SK-N-SH (cell line): ENCODE results near the gene PHF1. TPM values are rescaled to one million over a fixed set of nuclear protein-coding genes. Genes with fewer than 3 reads are reported as not detected.

Source experiments
- CTCF ChIA-PET: fragments of 300-600, 350-600 bp; formaldehyde crosslinking; extraction: SDS; loops from one replicate; lab custom pipeline; 2021; lab: Yijun Ruan, JAX
- POLR2A ChIA-PET: fragments of 350-600 bp; sonication (Branson Sonifier 250); formaldehyde crosslinking; extraction: SDS; loops from one replicate; lab custom pipeline; 2020; ENCODE audit warnings: antibody characterized with exemption, inconsistent platforms; lab: Yijun Ruan, JAX
- DNase-seq: peaks from one replicate; pipeline ENCODE4 v3.0.0; 2012
- H2AFZ ChIP-seq: fragments of 200-600 bp; sonication (generic); 2 replicates; pipeline ENCODE4 v1.8.1; 2016; ENCODE audit warnings: antibody characterized with exemption, mild to moderate bottlenecking, low read depth
- H3F3A ChIP-seq: fragments of 200-600 bp; sonication (generic); replicated peaks from 2 replicates; pipeline ENCODE3; 2016; ENCODE audit warnings: antibody characterized with exemption, mild to moderate bottlenecking; ENCODE audit not compliant: insufficient read depth
- H3K27ac ChIP-seq, 2 experiments: fragments of 200-500 bp in 1 of 2; fragments of 200-600 bp in 1 of 2; sonication (Bioruptor generic) in 1 of 2; sonication (generic), shearing (Covaris generic) in 1 of 2; 2 replicates each; pipeline versions ENCODE4 v1.5.1 to v1.6.1; 2014 to 2016; ENCODE audit warnings: low read depth in 2 of 2, inconsistent platforms in 1 of 2, low read length in 1 of 2, mild to moderate bottlenecking in 1 of 2, mixed read lengths in 1 of 2
- H3K27me3 ChIP-seq: fragments of 200-600 bp; sonication (generic), shearing (Covaris generic); 2 replicates; pipeline ENCODE4 v1.6.1; 2016; ENCODE audit warnings: mixed run types; ENCODE audit not compliant: insufficient read depth
- H3K36me3 ChIP-seq, 2 experiments: fragments of 200-500 bp in 1 of 2; fragments of 200-600 bp in 1 of 2; sonication (Bioruptor generic) in 1 of 2; sonication (generic) in 1 of 2; replicated peaks in 1 of 2; 2 replicates each; pipeline versions ENCODE3 to v1.5.1; 2014 to 2016; ENCODE audit warnings: low read length in 1 of 2, mild to moderate bottlenecking in 1 of 2; ENCODE audit not compliant: insufficient read depth in 2 of 2, control insufficient read depth in 1 of 2
- H3K4me1 ChIP-seq, 2 experiments: fragments of 200-500 bp in 1 of 2; fragments of 200-600 bp in 1 of 2; sonication (Bioruptor generic) in 1 of 2; sonication (generic), shearing (Covaris generic) in 1 of 2; 2 replicates each; pipeline versions ENCODE4 v1.5.1 to v1.6.1; 2014 to 2016; ENCODE audit warnings: low read depth in 1 of 2, low read length in 1 of 2, mixed run types in 1 of 2; ENCODE audit not compliant: insufficient read depth in 2 of 2, control insufficient read depth in 1 of 2
- H3K4me2 ChIP-seq: fragments of 200-600 bp; sonication (generic), shearing (Covaris generic); 2 replicates; pipeline ENCODE4 v1.6.1; 2017; ENCODE audit warnings: mixed run types
- H3K4me3 ChIP-seq, 2 experiments: fragments of 200-500 bp in 1 of 2; fragments of 200-600 bp in 1 of 2; sonication (Bioruptor generic) in 1 of 2; sonication (generic), shearing (Covaris generic) in 1 of 2; 2 replicates each; pipeline versions ENCODE4 v1.5.1 to v1.8.1; 2014 to 2016; ENCODE audit warnings: low read depth in 2 of 2, inconsistent platforms in 1 of 2, low read length in 1 of 2, mild to moderate bottlenecking in 1 of 2, mixed read lengths in 1 of 2, moderate library complexity in 1 of 2
- H3K79me2 ChIP-seq: fragments of 200-600 bp; sonication (generic); 2 replicates; pipeline ENCODE4 v1.8.1; 2017; ENCODE audit warnings: mild to moderate bottlenecking; ENCODE audit not compliant: insufficient read depth
- H3K9ac ChIP-seq: fragments of 200-600 bp; sonication (generic); 2 replicates; pipeline ENCODE4 v1.6.1; 2017; ENCODE audit warnings: mixed run types
- H3K9me2 ChIP-seq: fragments of 200-600 bp; sonication (generic); 2 replicates; pipeline ENCODE4 v1.6.1; 2017; ENCODE audit warnings: mixed run types
- H3K9me3 ChIP-seq: fragments of 200-600 bp; sonication (generic); 2 replicates; pipeline ENCODE4 v1.6.1; 2017; ENCODE audit warnings: mixed run types, mild to moderate bottlenecking, moderate library complexity
- H4K20me1 ChIP-seq: fragments of 200-600 bp; sonication (generic); 2 replicates; pipeline ENCODE4 v1.6.1; 2017; ENCODE audit warnings: mild to moderate bottlenecking, mixed run types; ENCODE audit not compliant: insufficient read depth
- CHD2 ChIP-seq: fragments of 150-350 bp; IDR thresholded peaks from 2 replicates; pipeline ENCODE4 v1.6.1; 2018; ENCODE audit warnings: low read length; ENCODE audit not compliant: partially characterized antibody
- EP300 ChIP-seq, 2 experiments: IDR thresholded peaks; 2 replicates each; pipeline versions ENCODE4 v1.4.0 to v1.6.1; 2012; ENCODE audit warnings: borderline replicate concordance in 1 of 2, low read depth in 1 of 2, low read length in 1 of 2
- FOSL2 ChIP-seq: IDR thresholded peaks from 2 replicates; pipeline ENCODE4 v1.4.0; 2012; ENCODE audit warnings: low read depth, mild to moderate bottlenecking, moderate library complexity, borderline replicate concordance
- FOXM1 ChIP-seq: IDR thresholded peaks from 2 replicates; pipeline ENCODE4 v1.4.0; 2012; ENCODE audit warnings: low read depth, mild to moderate bottlenecking
- GABPA ChIP-seq: IDR thresholded peaks from 2 replicates; pipeline ENCODE4 v1.4.0; 2012; ENCODE audit warnings: low read depth, mild to moderate bottlenecking
- GATA2 ChIP-seq: sonication (generic); formaldehyde crosslinking; IDR thresholded peaks from 2 replicates; pipeline ENCODE4 v1.5.0; 2020; ENCODE audit warnings: mild to moderate bottlenecking, missing genetic modification reagents
- MXI1 ChIP-seq: IDR thresholded peaks from 2 replicates; pipeline ENCODE4 v1.6.1; 2012; ENCODE audit warnings: mild to moderate bottlenecking, low read depth, low read length, improper control_type of control experiment
- NFIC ChIP-seq: IDR thresholded peaks from 2 replicates; pipeline ENCODE4 v1.4.0; 2012; ENCODE audit warnings: borderline replicate concordance
- POLR2AphosphoS5 ChIP-seq: IDR thresholded peaks from 2 replicates; pipeline ENCODE4 v1.6.1; 2012; ENCODE audit warnings: low read depth, low read length
- RCOR1 ChIP-seq: fragments of 150-350 bp; IDR thresholded peaks from 2 replicates; pipeline ENCODE4 v1.6.1; 2017; ENCODE audit warnings: antibody characterized with exemption, low read length
- REST ChIP-seq: IDR thresholded peaks from 2 replicates; pipeline ENCODE4 v1.6.1; 2012; ENCODE audit warnings: mild to moderate bottlenecking, low read depth, low read length, moderate library complexity
- TEAD4 ChIP-seq: IDR thresholded peaks from 2 replicates; pipeline ENCODE4 v1.4.0; 2012; ENCODE audit warnings: mild to moderate bottlenecking, borderline replicate concordance; ENCODE audit not compliant: insufficient read depth
- YY1 ChIP-seq: IDR thresholded peaks from 2 replicates; pipeline ENCODE4 v1.4.0; 2012; ENCODE audit warnings: low read depth, mild to moderate bottlenecking
- WGBS: methylation state at CpG from one replicate; pipeline ENCODE4 v1.1.6; 2017; ENCODE audit warnings: low lambda C conversion rate; 5-methylcytosine and 5-hydroxymethylcytosine counted together
- polyA plus RNA-seq, 3 experiments: library from polyadenylated mRNA; depleted of rRNA; stranded (reverse); fragments of >200 nt; gene quantifications; 2 replicates each; pipeline ENCODE4 v1.2.3, GENCODE V29; 2012
- TF ChIP-seq, protein P1 (sequence below): IDR thresholded peaks from 2 replicates; pipeline ENCODE4; 2012

The PHF1 gene
- polyA plus RNA-seq, 1 of the 3 experiments (the other 2 are of a cell fraction): 48.7 TPM

- DNase-seq: no peak
- CTCF ChIA-PET: interaction anchor here (0.7 to 1.5 kb wide), 8 partner anchors 9 to 55 kb away, joined by 3 to 6 read pairs (median 3); partner anchors contain the start of gene KIFC1
- H3F3A ChIP-seq: no peaks in the 10 kb centered on the region
These were observed 36.6 kb upstream of the PHF1 start for GRCh38 chr6:33373960-33374910.

GRCh38 chr6:33375143-33375671 is 35.6 kb upstream of the PHF1 start:
- POLR2A ChIA-PET: interaction anchor here (0.6 to 0.9 kb wide), 2 partner anchors 52 to 404 kb away, joined by 3 read pairs; no protein-coding TSS in a partner anchor
- no peaks in the 10 kb centered on the region for H3K36me3 ChIP-seq
- no peaks in the 10 kb centered on the region for H3K9me3 ChIP-seq
- 40% methylated on average over 9 of the region's 9 CpGs for WGBS
- TF ChIP-seq MXI1 (no peak), NFIC (peak; percentile 30; the same call in 1 of the 2 replicates), GATA2 (CRISPR knock-in tag) (peak; percentile 43; the same call in 1 of the 2 replicates)
- CTCF ChIA-PET: interaction anchor here (0.8 to 1.5 kb wide), 6 partner anchors 9 to 54 kb away, joined by 3 to 6 read pairs (median 4); partner anchors contain the start of gene KIFC1
- peaks cover 8 to 10% of the 10 kb centered on the region in 2 experiments; a peak in 2 of 4 replicates for H3K4me1 ChIP-seq
- no peaks in the 10 kb centered on the region for H3K9me2 ChIP-seq
- H2AFZ ChIP-seq: peak overlapping the region; percentile 67; the same call in 1 of the 2 replicates
- H3K27ac ChIP-seq: peak overlapping the region in 1 of 2 experiments; percentile 35; a peak in 1 of 4 replicates
- H3K27me3 ChIP-seq: no peaks in the 10 kb centered on the region
- DNase-seq: peak; percentile 63
- no peak overlapping the region for H3K4me2 ChIP-seq
- no peaks in the 10 kb centered on the region for H3K79me2 ChIP-seq
- no peaks in the 10 kb centered on the region for H4K20me1 ChIP-seq
- no peaks in the 10 kb centered on the region for H3F3A ChIP-seq
- no peak overlapping the region for H3K4me3 ChIP-seq
- no peak overlapping the region for H3K9ac ChIP-seq

More at GRCh38 chr6:33373960-33374910, 36.6 kb upstream of the PHF1 start:
- H3K79me2 ChIP-seq: no peaks in the 10 kb centered on the region
- no peak overlapping the region for H3K9ac ChIP-seq
- no peak overlapping the region for H3K4me2 ChIP-seq
- no peaks in the 10 kb centered on the region for H3K36me3 ChIP-seq
- H4K20me1 ChIP-seq: no peaks in the 10 kb centered on the region
- no peak for TF ChIP-seq TEAD4
- TF ChIP-seq NFIC: no peak
- no peak for TF ChIP-seq FOXM1
- no peak for TF ChIP-seq POLR2AphosphoS5
- no peak for TF ChIP-seq FOSL2
- peaks cover 8 to 10% of the 10 kb centered on the region in 2 experiments; a peak in 2 of 4 replicates for H3K4me1 ChIP-seq
- 80% methylated on average over 8 of the region's 8 CpGs for WGBS
- H3K27ac ChIP-seq: peak overlapping the region in 1 of 2 experiments; percentile 35; a peak in 1 of 4 replicates
- no peaks in the 10 kb centered on the region for H3K27me3 ChIP-seq
- H3K9me3 ChIP-seq: no peaks in the 10 kb centered on the region
- H2AFZ ChIP-seq: no peak overlapping the region
- POLR2A ChIA-PET: interaction anchor here (0.6 to 0.9 kb wide), 2 partner anchors 51 to 403 kb away, joined by 3 read pairs; no protein-coding TSS in a partner anchor
- H3K9me2 ChIP-seq: no peaks in the 10 kb centered on the region
- H3K4me3 ChIP-seq: no peak overlapping the region

DNA sequence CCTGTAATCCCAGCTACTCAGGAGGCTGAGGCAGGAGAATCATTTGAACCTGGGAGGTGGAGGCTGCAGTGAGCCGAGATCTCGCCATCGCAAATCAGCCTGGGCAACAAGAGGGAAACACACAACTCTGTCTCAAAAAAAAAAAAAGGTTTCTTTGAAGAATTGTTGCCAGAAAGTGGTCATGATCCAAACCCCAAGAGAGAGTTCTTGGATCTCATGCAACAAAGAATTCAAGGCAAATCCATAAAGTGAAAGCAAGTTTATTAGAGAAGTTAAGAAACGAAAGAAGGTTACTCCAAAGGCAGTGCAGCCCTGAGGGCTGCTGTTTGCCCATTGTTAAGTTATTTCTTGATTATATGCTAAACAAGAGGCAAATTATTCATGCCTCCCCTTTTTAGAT is 33.6 kb upstream of the PHF1 start:
- peaks cover 8 to 9% of the 10 kb centered on the region in 2 experiments; a peak in 2 of 4 replicates for H3K4me1 ChIP-seq
- POLR2A ChIA-PET: no interaction called here
- TF ChIP-seq, protein P1, sequence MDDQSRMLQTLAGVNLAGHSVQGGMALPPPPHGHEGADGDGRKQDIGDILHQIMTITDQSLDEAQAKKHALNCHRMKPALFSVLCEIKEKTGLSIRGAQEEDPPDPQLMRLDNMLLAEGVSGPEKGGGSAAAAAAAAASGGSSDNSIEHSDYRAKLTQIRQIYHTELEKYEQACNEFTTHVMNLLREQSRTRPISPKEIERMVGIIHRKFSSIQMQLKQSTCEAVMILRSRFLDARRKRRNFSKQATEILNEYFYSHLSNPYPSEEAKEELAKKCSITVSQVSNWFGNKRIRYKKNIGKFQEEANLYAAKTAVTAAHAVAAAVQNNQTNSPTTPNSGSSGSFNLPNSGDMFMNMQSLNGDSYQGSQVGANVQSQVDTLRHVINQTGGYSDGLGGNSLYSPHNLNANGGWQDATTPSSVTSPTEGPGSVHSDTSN: no peak
- TF ChIP-seq REST (no peak), GABPA (no peak), YY1 (no peak), GATA2 (CRISPR knock-in tag) (no peak), EP300 (IDR thresholded peaks at IDR 0.05; ENCODE audit: borderline replicate concordance in 1 of 2, low read depth in 1 of 2, low read length in 1 of 2) (no peak), CHD2 (no peak), RCOR1 (no peak)
- TF ChIP-seq, all 33 proteins: peak for 0
- Histone ChIP-seq H3K36me3 (no peaks in the 10 kb centered on the region), H2AFZ (no peak overlapping the region), H3K9ac (no peak overlapping the region), H3K9me3 (no peaks in the 10 kb centered on the region), H3K27ac (no peak overlapping the region), H3F3A (no peaks in the 10 kb centered on the region), H3K4me2 (no peak overlapping the region), H3K9me2 (no peaks in the 10 kb centered on the region), H4K20me1 (no peaks in the 10 kb centered on the region), H3K27me3 (no peaks in the 10 kb centered on the region), H3K79me2 (no peaks in the 10 kb centered on the region), H3K4me3 (no peak overlapping the region)
- CTCF ChIA-PET: no interaction called here
- WGBS: 96% methylated on average over 4 of the region's 4 CpGs
- DNase-seq: no peak
